GM10847 (cell line): ENCODE data around the gene CHRM2.

Experiments
- POLR2A ChIP-seq: IDR thresholded peaks from 2 replicates; pipeline ENCODE4 v1.6.1; 2011; ENCODE audit not compliant: insufficient read length; ENCODE audit errors: extremely low read depth

CHRM2 gene

DNA sequence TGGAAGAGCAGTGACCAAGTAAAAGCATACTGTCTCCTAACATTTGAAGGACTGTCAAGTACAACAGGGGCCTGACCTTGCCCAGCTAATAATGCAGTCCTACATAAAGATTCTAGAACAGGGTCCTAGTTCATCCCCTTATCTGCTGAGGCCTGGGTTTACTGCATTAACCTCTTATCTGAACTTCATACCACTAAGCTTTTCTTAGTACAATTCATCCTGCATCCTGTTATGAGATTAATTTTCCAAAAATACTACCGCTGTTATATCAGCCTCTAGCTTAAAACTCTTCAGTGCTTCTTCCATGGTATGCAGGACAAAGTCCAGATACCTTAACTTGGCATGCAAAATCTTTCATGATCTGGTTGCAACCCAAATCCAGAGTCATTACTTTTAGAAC lies 72.5 kb downstream of the CHRM2 start:
- TF ChIP-seq POLR2A, result no peak

DNA sequence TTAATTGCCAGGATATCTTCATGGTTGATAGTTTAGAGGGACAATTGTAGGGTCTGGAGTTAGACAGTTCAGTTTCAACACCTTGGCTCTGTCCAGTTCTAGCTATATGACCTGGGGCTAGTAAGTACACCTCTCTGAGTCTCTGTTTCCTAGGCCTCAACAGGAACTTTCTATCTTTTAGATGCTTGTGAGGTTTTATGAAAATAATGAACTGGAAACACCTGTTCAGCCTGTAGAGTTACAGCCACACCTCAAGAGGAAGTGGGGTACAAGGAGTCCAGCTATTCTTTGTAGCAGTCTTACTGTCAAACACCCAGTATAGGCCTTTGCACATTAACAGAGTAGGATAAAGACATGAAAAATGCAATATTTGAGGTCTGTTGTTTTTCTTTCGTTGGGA lies 73.4 kb downstream of the CHRM2 start:
- no peak for TF ChIP-seq POLR2A

DNA sequence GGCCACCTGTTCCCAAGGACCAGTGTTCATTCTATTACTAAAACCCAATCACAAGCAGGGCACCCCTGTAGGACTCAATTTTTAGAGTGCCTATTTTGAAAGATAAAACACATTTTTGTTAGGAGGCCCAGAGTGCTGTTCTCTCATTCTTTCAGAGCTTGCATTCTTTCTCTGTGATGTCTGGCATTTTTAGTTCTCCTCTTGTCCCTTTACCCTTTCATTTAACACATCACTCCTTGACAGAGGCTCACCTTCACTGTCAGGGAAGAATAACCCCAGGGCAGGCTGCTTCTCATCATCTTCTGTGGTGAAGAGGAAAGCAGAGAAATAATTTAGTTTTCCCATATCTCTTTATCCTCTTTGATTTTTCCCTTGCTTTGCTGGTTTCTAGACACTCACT lies 73.9 kb downstream of the CHRM2 start:
- TF ChIP-seq POLR2A, result no peak

DNA sequence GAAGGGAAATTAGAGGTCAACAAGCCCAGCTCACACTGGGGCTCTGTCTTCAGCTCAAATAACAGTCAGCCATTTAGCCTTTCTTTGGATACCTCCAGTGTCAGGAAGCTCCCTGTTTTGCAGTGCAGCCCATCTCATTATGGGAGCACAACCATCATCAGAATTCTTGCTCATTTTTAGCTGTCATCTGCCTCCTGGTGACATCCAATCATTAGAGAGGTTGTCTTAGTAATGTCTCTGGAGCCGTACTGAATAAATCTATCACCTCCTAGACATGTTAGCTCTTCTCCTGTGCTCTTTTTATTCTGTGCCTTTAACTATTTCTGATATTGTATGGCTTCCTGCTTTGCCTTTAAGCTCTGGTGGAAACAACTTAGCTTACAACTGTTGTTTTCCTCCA lies 74.5 kb downstream of the CHRM2 start:
- no peak for TF ChIP-seq POLR2A

DNA sequence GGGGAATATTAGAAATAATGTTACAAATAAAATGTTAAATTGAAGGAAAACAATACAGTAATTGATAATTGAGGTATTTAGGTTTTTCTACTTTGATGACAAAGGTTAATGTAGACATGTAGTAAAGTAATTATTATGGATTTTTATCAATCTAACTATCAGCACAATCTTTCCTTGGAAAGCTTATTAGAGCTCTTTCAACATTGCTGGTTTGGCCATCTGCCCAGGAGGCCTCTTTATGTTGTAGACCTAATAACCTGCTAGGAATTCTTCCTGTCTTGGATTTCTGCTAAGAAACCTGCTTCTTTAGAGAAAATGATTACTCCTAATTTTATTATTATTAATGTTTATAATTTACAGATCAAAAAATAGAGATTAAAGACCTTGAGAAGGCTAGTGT lies 78.9 kb downstream of the CHRM2 start:
- no peak for TF ChIP-seq POLR2A

DNA sequence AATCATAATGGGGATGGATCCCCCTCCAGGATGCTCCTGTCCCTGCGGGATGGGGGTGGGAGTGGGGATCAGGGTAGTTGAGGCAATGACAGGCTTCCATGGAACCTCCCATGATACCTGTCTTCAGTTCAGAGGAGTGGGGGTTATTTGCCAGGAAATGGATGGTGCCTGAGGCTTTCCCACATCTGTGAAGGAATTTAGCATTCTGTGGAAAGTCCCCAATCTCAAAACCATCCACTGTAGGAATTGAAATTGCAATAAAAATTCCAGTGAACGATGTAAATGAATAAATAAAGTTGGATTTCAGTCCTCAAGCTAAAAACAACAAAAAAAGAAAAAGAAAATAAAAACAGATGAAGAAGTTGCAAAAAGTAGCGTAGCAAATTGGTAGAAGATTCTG lies 81.9 kb downstream of the CHRM2 start:
- no peak for TF ChIP-seq POLR2A

DNA sequence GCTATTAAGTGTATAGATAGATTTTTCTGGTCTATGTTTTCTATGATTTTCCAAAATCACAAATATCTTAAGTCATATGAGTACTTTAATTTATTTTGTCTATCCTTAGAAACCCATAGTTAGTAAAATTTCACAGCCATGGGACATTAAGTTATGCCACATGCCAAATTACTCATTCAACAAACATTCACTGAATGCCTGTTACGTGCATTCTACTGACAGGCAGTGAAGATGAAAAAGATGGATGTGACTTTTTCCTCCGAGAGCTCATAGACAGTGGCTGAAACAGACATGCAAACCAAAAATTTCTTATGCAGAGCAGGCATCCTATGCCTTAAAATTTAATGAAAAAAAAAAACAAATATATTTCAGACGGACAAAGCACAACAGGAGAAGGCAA lies 84.9 kb downstream of the CHRM2 start:
- no peak for TF ChIP-seq POLR2A

DNA sequence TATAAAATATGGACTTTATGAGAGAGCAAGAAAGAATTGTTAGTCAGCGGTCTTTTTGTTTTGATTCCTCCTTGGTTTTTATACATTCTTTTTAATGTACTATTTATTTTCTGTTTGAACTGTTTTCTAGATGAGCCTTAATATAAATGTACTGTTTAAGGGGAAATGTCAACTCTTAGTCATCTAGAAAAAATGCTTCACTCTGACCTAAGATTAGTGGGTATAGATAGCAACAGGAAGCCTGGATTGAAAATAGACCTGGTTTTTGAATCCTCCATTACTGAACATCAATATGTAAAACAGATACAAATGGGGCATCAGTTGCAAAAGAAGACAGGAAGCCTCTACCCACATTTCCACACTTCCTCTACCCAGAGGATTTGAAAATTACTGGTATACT lies 87.8 kb downstream of the CHRM2 start:
- TF ChIP-seq POLR2A, result no peak

DNA sequence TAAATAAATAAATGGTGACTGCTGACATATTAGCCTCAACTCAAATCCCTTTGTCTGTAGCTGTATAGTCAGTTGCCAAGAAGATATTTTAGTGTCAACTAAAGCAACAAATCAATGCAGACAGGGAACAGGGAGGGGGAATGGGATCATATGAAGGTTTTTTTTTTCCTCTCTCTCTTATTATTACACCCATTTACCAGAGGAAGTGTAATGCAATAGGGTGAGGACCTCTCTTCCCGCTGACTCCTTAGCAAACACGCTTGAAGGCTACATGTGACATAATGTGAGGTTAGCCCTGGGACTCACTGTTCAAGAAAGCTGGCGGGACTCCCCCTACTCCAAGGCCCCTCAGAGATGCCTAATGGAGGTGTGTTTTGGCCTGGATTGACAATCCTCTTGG lies 88.2 kb downstream of the CHRM2 start:
- no peak for TF ChIP-seq POLR2A

DNA sequence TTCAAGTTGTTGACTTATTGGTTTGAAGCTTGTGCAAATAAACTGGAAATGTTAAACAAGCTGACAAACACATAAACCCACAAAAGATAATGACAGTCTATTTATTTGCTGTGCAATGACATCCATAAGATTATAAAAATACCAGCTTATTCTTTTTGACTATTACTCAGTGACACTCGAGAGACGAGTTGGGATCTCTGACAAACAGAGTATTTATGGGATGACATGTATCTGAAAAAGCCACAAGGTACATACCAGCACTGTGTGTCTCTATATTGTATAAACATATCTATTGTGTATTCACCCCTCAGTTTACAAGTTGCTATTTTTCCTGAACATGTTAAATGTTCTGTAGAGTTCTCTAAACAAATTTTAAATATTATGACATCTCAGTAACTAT lies 88.9 kb downstream of the CHRM2 start:
- no peak for TF ChIP-seq POLR2A

DNA sequence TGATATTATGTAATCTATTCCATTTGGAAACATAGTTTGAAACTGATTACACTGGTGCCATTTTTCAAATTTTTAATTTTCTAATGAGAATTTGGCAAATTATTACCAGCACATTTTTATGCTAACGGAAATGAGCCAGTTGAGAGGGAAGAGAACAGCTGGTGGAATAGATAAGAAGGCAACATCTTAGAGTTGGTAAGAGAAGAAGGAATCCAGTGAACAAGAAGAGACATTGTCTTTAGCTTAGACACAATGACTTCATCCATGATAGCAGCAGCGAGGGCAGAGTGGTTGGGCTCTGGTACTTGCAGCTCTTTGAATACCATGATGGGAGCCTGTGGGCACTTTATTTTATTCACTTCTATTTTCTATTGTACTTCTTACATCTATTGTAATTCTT lies 89.6 kb downstream of the CHRM2 start:
- no peak for TF ChIP-seq POLR2A

DNA sequence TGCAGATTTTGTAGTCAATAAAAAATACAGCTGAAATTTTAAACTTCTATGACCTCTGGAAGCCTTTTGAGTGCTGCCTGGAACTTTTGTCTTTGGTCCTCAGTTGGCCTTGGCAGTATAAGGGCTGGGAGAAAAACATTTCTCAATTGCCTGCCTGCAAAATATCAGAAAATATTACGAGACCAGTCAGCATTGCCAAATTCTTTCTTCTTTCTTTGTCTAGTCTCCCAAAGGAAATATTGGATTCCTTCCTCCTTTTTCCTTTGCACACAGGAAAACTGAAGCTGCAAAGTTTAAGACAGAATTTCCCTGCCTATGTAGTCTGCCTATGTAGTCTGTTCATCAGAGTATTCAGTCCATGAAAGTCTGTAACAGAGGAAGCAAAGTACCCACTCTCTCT lies 95.9 kb downstream of the CHRM2 start:
- no peak for TF ChIP-seq POLR2A

DNA sequence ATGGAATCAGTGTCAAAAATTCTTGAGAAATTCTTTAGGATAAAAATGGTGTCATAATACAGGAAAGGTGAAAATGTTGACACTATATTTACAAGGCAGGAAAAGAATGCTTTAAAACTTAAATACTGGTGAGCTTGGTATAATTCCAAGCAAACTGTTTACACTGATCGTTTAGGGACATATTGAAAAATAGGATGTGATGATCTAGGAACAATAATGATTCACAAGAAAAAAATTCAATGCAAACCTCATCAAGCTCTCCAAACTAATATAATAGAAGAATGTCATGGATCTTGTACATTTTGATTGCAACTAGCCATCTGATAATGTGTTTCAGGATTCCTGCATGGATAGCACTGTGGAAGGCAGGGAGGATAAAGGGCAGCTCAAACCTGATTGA lies 98.4 kb downstream of the CHRM2 start:
- no peak for TF ChIP-seq POLR2A

DNA sequence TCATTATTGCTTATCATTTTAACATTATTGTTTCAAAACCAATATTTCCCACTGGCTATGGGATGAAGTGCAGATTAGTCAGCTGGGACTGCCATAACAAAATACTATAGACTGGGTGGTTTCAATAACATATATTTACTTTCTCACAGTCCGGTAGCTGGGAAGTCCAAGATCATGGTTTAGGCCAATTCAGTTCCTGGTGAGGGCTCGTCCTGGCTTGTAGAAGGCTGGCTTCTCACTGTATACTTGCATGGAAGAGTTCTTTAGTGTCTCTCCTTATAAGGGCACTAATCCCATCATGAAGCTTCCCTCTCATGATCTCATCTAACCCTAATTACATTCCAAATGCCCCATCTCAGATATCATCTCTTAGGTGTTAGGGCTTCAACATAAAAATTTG lies 101.3 kb downstream of the CHRM2 start:
- no peak for TF ChIP-seq POLR2A

DNA sequence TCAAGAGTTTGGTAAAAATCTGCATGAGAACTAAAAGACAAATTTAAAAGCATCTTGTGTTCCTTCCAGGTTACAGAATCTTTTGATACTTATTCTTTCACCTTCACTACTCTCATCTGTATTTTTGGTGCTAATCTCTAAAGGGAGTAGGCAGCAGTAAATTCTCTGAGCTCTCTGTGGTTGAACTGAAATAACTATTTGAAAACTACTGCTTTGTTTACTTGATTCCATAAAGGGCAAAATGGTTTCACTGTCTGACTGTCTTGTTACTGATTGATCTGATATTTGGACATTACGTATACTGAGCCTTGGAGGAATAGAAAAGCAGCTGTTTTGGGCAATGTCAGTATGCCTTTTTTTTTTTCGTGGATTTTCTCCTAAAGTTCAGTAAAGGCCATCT lies 103.3 kb downstream of the CHRM2 start:
- no peak for TF ChIP-seq POLR2A

DNA sequence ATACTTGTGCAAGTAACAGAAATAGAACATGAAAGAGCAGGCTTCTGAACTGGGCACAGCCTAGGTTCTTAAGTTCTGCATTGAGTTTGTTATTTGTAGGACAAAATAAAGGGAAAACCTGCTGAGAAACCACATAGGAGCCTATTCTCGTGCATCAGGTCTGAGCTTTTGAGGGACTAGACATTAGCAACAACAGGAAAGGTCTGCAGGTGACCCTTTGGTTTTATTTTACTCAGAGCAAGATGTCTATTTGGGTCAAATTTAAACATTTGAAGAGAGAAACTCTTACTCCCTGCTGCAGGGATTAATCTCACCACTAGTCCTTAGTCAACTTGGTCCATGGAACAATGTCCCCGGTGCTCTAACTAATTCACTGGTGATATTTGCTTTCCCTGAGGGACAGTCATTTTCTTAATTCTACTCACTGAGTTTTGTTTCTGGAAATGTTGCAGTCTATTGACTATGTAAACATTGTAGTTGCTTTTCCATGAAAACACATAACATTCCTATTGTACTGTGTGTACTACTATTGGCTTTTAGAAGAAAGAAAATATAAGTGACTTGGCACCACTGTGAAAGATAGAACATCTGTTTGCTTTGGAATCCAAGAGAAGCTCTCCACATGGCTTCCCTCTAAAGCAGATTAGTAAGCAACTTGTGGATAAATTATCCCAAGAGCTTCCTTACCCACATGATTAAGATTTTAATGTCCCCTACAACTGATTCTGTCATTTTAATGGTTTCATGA lies 108.2 kb downstream of the CHRM2 start:
- TF ChIP-seq POLR2A, result no peak

DNA sequence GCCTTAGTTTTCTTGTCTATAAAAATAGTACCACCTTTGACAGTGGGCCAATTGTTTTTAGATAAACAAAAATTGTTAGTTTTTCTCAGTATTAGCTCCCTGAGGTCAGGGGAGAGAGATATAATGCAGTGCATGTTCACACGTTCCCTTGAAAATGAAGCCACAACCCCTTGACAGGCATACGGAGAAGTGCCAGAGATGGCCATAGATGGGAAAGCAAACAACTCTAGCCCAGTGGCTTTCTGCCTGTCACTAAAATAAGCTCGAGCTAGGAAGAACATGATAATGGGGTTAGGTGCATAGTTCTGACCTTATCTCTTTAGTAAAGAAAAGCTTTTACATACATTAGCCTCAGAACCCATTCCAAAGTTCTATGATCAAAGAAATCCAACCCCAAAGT lies 124.9 kb downstream of the CHRM2 start:
- TF ChIP-seq POLR2A, result no peak
